SK-N-SH (cell line): ENCODE measurements around the gene ARAP2. TPM values are rescaled to one million over a fixed set of nuclear protein-coding genes. Genes with fewer than 3 reads are reported as not detected.

ENCODE experiments used
- CTCF ChIA-PET: fragments of 300-600, 350-600 bp; formaldehyde crosslinking; extraction: SDS; loops from one replicate; lab custom pipeline; 2021; lab: Yijun Ruan, JAX
- POLR2A ChIA-PET: fragments of 350-600 bp; sonication (Branson Sonifier 250); formaldehyde crosslinking; extraction: SDS; loops from one replicate; lab custom pipeline; 2020; ENCODE audit warnings: antibody characterized with exemption, inconsistent platforms; lab: Yijun Ruan, JAX
- DNase-seq: peaks from one replicate; pipeline ENCODE4 v3.0.0; 2012
- H2AFZ ChIP-seq: fragments of 200-600 bp; sonication (generic); 2 replicates; pipeline ENCODE4 v1.8.1; 2016; ENCODE audit warnings: antibody characterized with exemption, mild to moderate bottlenecking, low read depth
- H3F3A ChIP-seq: fragments of 200-600 bp; sonication (generic); replicated peaks from 2 replicates; pipeline ENCODE3; 2016; ENCODE audit warnings: antibody characterized with exemption, mild to moderate bottlenecking; ENCODE audit not compliant: insufficient read depth
- H3K27ac ChIP-seq, 2 experiments: fragments of 200-500 bp in 1 of 2; fragments of 200-600 bp in 1 of 2; sonication (Bioruptor generic) in 1 of 2; sonication (generic), shearing (Covaris generic) in 1 of 2; 2 replicates each; pipeline versions ENCODE4 v1.5.1 to v1.6.1; 2014 to 2016; ENCODE audit warnings: low read depth in 2 of 2, inconsistent platforms in 1 of 2, low read length in 1 of 2, mild to moderate bottlenecking in 1 of 2, mixed read lengths in 1 of 2
- H3K27me3 ChIP-seq: fragments of 200-600 bp; sonication (generic), shearing (Covaris generic); 2 replicates; pipeline ENCODE4 v1.6.1; 2016; ENCODE audit warnings: mixed run types; ENCODE audit not compliant: insufficient read depth
- H3K36me3 ChIP-seq, 2 experiments: fragments of 200-500 bp in 1 of 2; fragments of 200-600 bp in 1 of 2; sonication (Bioruptor generic) in 1 of 2; sonication (generic) in 1 of 2; replicated peaks in 1 of 2; 2 replicates each; pipeline versions ENCODE3 to v1.5.1; 2014 to 2016; ENCODE audit warnings: low read length in 1 of 2, mild to moderate bottlenecking in 1 of 2; ENCODE audit not compliant: insufficient read depth in 2 of 2, control insufficient read depth in 1 of 2
- H3K4me1 ChIP-seq, 2 experiments: fragments of 200-500 bp in 1 of 2; fragments of 200-600 bp in 1 of 2; sonication (Bioruptor generic) in 1 of 2; sonication (generic), shearing (Covaris generic) in 1 of 2; 2 replicates each; pipeline versions ENCODE4 v1.5.1 to v1.6.1; 2014 to 2016; ENCODE audit warnings: low read depth in 1 of 2, low read length in 1 of 2, mixed run types in 1 of 2; ENCODE audit not compliant: insufficient read depth in 2 of 2, control insufficient read depth in 1 of 2
- H3K4me2 ChIP-seq: fragments of 200-600 bp; sonication (generic), shearing (Covaris generic); 2 replicates; pipeline ENCODE4 v1.6.1; 2017; ENCODE audit warnings: mixed run types
- H3K4me3 ChIP-seq, 2 experiments: fragments of 200-500 bp in 1 of 2; fragments of 200-600 bp in 1 of 2; sonication (Bioruptor generic) in 1 of 2; sonication (generic), shearing (Covaris generic) in 1 of 2; 2 replicates each; pipeline versions ENCODE4 v1.5.1 to v1.8.1; 2014 to 2016; ENCODE audit warnings: low read depth in 2 of 2, inconsistent platforms in 1 of 2, low read length in 1 of 2, mild to moderate bottlenecking in 1 of 2, mixed read lengths in 1 of 2, moderate library complexity in 1 of 2
- H3K79me2 ChIP-seq: fragments of 200-600 bp; sonication (generic); 2 replicates; pipeline ENCODE4 v1.8.1; 2017; ENCODE audit warnings: mild to moderate bottlenecking; ENCODE audit not compliant: insufficient read depth
- H3K9ac ChIP-seq: fragments of 200-600 bp; sonication (generic); 2 replicates; pipeline ENCODE4 v1.6.1; 2017; ENCODE audit warnings: mixed run types
- H3K9me2 ChIP-seq: fragments of 200-600 bp; sonication (generic); 2 replicates; pipeline ENCODE4 v1.6.1; 2017; ENCODE audit warnings: mixed run types
- H3K9me3 ChIP-seq: fragments of 200-600 bp; sonication (generic); 2 replicates; pipeline ENCODE4 v1.6.1; 2017; ENCODE audit warnings: mixed run types, mild to moderate bottlenecking, moderate library complexity
- H4K20me1 ChIP-seq: fragments of 200-600 bp; sonication (generic); 2 replicates; pipeline ENCODE4 v1.6.1; 2017; ENCODE audit warnings: mild to moderate bottlenecking, mixed run types; ENCODE audit not compliant: insufficient read depth
- EZH2phosphoT487 ChIP-seq: fragments of 200-600 bp; sonication (generic); IDR thresholded peaks from 2 replicates; pipeline ENCODE4 v1.6.1; 2017; ENCODE audit warnings: low read depth, mixed run types, mild to moderate bottlenecking, antibody characterized with exemption, moderate library complexity, borderline replicate concordance
- FOSL2 ChIP-seq: IDR thresholded peaks from 2 replicates; pipeline ENCODE4 v1.4.0; 2012; ENCODE audit warnings: low read depth, mild to moderate bottlenecking, moderate library complexity, borderline replicate concordance
- GABPA ChIP-seq: IDR thresholded peaks from 2 replicates; pipeline ENCODE4 v1.4.0; 2012; ENCODE audit warnings: low read depth, mild to moderate bottlenecking
- MEF2A ChIP-seq: IDR thresholded peaks from 2 replicates; pipeline ENCODE4 v1.4.0; 2012; ENCODE audit warnings: low read depth, borderline replicate concordance
- NRF1 ChIP-seq: IDR thresholded peaks from 2 replicates; pipeline ENCODE4 v1.6.1; 2012; ENCODE audit warnings: low read depth, mild to moderate bottlenecking, low read length
- POLR2AphosphoS5 ChIP-seq: IDR thresholded peaks from 2 replicates; pipeline ENCODE4 v1.6.1; 2012; ENCODE audit warnings: low read depth, low read length
- RAD21 ChIP-seq: IDR thresholded peaks from 2 replicates; pipeline ENCODE4 v1.6.1; 2012; ENCODE audit warnings: mild to moderate bottlenecking, low read length
- RFX5 ChIP-seq: IDR thresholded peaks from 2 replicates; pipeline ENCODE4 v1.6.1; 2012; ENCODE audit warnings: mild to moderate bottlenecking, improper control_type of control experiment, low read length
- RXRA ChIP-seq: IDR thresholded peaks from 2 replicates; pipeline ENCODE4 v1.4.0; 2012; ENCODE audit warnings: low read depth, mild to moderate bottlenecking, borderline replicate concordance
- SIN3A ChIP-seq: IDR thresholded peaks from 2 replicates; pipeline ENCODE4 v1.6.1; 2012; ENCODE audit warnings: low read depth, mild to moderate bottlenecking, low read length, moderate library complexity, borderline replicate concordance
- TCF12 ChIP-seq: IDR thresholded peaks from 2 replicates; pipeline ENCODE4 v1.4.0; 2012
- USF2 ChIP-seq: fragments of 150-350 bp; IDR thresholded peaks from 2 replicates; pipeline ENCODE4 v1.6.1; 2017; ENCODE audit warnings: antibody characterized with exemption, low read length, low read depth, borderline replicate concordance
- YY1 ChIP-seq: IDR thresholded peaks from 2 replicates; pipeline ENCODE4 v1.4.0; 2012; ENCODE audit warnings: low read depth, mild to moderate bottlenecking
- WGBS: methylation state at CpG from one replicate; pipeline ENCODE4 v1.1.6; 2017; ENCODE audit warnings: low lambda C conversion rate; 5-methylcytosine and 5-hydroxymethylcytosine counted together
- polyA plus RNA-seq, 3 experiments: library from polyadenylated mRNA; depleted of rRNA; stranded (reverse); fragments of >200 nt; gene quantifications; 2 replicates each; pipeline ENCODE4 v1.2.3, GENCODE V29; 2012
- TF ChIP-seq, protein P1 (sequence below): IDR thresholded peaks from 2 replicates; pipeline ENCODE4 v1.6.1; 2012; ENCODE audit warnings: mild to moderate bottlenecking, low read depth, low read length, moderate library complexity
- TF ChIP-seq, protein P2 (sequence below): IDR thresholded peaks from 2 replicates; pipeline ENCODE4 v1.4.0; 2012; ENCODE audit warnings: low read depth, borderline replicate concordance
- TF ChIP-seq, protein P3 (sequence below): fragments of 150-350 bp; IDR thresholded peaks from 2 replicates; pipeline ENCODE4 v1.6.1; 2016; ENCODE audit warnings: mild to moderate bottlenecking, low read depth, low read length

ARAP2 gene
- polyA plus RNA-seq, 1 of the 3 experiments (the other 2 are of a cell fraction) = not detected

- Histone ChIP-seq H3K9me3 (no peaks in the 10 kb centered on the region), H3K27ac (no peak overlapping the region), H3K4me3 (no peak overlapping the region), H3K9ac (no peak overlapping the region), H4K20me1 (no peaks in the 10 kb centered on the region), H3K4me2 (no peak overlapping the region), H3K79me2 (no peaks in the 10 kb centered on the region), H3F3A (no peaks in the 10 kb centered on the region), H3K4me1 (no peaks in the 10 kb centered on the region), H2AFZ (no peak overlapping the region), H3K36me3 (no peaks in the 10 kb centered on the region), H3K27me3 (no peaks in the 10 kb centered on the region), H3K9me2 (no peaks in the 10 kb centered on the region)
- TF ChIP-seq POLR2AphosphoS5 (no peak), GABPA (no peak), FOSL2 (no peak), TCF12 (no peak), USF2 (no peak), EZH2phosphoT487 (no peak), SIN3A (no peak), RAD21 (no peak)
- TF ChIP-seq, protein P1, sequence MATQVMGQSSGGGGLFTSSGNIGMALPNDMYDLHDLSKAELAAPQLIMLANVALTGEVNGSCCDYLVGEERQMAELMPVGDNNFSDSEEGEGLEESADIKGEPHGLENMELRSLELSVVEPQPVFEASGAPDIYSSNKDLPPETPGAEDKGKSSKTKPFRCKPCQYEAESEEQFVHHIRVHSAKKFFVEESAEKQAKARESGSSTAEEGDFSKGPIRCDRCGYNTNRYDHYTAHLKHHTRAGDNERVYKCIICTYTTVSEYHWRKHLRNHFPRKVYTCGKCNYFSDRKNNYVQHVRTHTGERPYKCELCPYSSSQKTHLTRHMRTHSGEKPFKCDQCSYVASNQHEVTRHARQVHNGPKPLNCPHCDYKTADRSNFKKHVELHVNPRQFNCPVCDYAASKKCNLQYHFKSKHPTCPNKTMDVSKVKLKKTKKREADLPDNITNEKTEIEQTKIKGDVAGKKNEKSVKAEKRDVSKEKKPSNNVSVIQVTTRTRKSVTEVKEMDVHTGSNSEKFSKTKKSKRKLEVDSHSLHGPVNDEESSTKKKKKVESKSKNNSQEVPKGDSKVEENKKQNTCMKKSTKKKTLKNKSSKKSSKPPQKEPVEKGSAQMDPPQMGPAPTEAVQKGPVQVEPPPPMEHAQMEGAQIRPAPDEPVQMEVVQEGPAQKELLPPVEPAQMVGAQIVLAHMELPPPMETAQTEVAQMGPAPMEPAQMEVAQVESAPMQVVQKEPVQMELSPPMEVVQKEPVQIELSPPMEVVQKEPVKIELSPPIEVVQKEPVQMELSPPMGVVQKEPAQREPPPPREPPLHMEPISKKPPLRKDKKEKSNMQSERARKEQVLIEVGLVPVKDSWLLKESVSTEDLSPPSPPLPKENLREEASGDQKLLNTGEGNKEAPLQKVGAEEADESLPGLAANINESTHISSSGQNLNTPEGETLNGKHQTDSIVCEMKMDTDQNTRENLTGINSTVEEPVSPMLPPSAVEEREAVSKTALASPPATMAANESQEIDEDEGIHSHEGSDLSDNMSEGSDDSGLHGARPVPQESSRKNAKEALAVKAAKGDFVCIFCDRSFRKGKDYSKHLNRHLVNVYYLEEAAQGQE = no peak
- TF ChIP-seq, protein P2, sequence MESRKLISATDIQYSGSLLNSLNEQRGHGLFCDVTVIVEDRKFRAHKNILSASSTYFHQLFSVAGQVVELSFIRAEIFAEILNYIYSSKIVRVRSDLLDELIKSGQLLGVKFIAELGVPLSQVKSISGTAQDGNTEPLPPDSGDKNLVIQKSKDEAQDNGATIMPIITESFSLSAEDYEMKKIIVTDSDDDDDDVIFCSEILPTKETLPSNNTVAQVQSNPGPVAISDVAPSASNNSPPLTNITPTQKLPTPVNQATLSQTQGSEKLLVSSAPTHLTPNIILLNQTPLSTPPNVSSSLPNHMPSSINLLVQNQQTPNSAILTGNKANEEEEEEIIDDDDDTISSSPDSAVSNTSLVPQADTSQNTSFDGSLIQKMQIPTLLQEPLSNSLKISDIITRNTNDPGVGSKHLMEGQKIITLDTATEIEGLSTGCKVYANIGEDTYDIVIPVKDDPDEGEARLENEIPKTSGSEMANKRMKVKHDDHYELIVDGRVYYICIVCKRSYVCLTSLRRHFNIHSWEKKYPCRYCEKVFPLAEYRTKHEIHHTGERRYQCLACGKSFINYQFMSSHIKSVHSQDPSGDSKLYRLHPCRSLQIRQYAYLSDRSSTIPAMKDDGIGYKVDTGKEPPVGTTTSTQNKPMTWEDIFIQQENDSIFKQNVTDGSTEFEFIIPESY = no peak
- 25% methylated on average over 9 of the region's 9 CpGs for WGBS
- POLR2A ChIA-PET = no interaction called here
- CTCF ChIA-PET = no interaction called here
- no peak for DNase-seq
Measured at GRCh38 chr4:36091997-36092396, 152.3 kb downstream of the ARAP2 start.

DNA sequence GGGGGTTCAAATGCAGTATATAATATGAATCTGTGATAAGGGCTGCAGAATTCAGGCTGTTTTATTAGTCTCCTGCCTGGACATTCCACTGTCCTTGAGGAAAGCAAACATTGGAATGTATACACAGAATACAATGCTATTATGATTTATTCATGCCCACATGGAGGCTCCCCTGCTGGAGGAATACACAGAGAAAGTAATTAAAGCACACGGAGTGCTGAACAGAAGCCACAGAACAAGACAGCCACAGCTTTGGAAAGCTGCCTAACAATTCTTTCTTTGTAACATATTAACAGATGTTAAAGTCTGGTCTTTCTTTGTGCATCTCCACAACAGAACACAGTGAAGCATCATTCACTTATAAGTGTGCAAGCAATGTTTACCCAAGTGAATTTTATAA lies 155.8 kb downstream of the ARAP2 start:
- no peak for DNase-seq
- H2AFZ ChIP-seq = no peak overlapping the region
- no peaks in the 10 kb centered on the region for H4K20me1 ChIP-seq
- CTCF ChIA-PET = no interaction called here
- no peak overlapping the region for H3K27ac ChIP-seq
- no peak overlapping the region for H3K4me2 ChIP-seq
- H3K4me3 ChIP-seq = no peak overlapping the region
- H3K4me1 ChIP-seq = no peaks in the 10 kb centered on the region
- no peak for TF ChIP-seq RXRA
- TF ChIP-seq RAD21 = no peak
- TF ChIP-seq NRF1 = no peak
- TF ChIP-seq, protein P2 = no peak
- TF ChIP-seq, protein P3, sequence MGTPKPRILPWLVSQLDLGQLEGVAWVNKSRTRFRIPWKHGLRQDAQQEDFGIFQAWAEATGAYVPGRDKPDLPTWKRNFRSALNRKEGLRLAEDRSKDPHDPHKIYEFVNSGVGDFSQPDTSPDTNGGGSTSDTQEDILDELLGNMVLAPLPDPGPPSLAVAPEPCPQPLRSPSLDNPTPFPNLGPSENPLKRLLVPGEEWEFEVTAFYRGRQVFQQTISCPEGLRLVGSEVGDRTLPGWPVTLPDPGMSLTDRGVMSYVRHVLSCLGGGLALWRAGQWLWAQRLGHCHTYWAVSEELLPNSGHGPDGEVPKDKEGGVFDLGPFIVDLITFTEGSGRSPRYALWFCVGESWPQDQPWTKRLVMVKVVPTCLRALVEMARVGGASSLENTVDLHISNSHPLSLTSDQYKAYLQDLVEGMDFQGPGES = no peak
- no peak for TF ChIP-seq MEF2A
- TF ChIP-seq YY1 = no peak
- TF ChIP-seq GABPA = no peak
- no peak for TF ChIP-seq RFX5
- TF ChIP-seq, all 33 proteins: peak for 0
- Histone ChIP-seq H3K27me3 (no peaks in the 10 kb centered on the region), H3K36me3 (no peaks in the 10 kb centered on the region), H3K79me2 (no peaks in the 10 kb centered on the region), H3K9ac (no peak overlapping the region), H3F3A (no peaks in the 10 kb centered on the region), H3K9me2 (no peaks in the 10 kb centered on the region; the same call in 1 of the 2 replicates), H3K9me3 (no peaks in the 10 kb centered on the region)
- 0% methylated on average over 1 of the region's 1 CpG for WGBS
- POLR2A ChIA-PET = no interaction called here
